ENCODE results near the gene CDKAL1.

DNA sequence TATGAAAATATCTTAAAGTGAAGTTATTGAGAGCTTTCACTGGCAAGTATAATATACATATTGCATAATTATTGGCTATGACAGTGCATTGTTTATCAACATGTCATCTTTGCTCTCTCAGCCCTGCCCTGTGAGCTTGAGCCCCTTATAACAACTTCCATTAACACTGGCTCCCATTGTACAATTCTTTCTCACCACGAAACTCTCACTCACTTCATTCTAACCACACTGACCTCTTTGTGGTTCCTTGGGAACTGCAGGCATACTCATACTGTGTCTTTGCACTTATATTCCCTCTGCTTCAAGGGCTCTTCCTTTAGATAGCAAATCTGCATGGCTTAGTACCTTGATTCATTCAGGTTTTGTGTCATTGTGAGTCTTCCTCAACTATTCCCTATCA, 411.8 kb downstream of the CDKAL1 start:
- TF ChIP-seq NR2F1 (conservative IDR thresholded peaks at IDR 0.05): peak; percentile 65; the same call in 1 of the 2 replicates
- TF ChIP-seq NR2C2 (IDR thresholded peaks at IDR 0.05; ENCODE audit: borderline replicate concordance, control insufficient read depth, insufficient read length, low read depth): no peak
- TF ChIP-seq FOS (IDR thresholded peaks at IDR 0.05; ENCODE audit: borderline replicate concordance, extremely low read depth, insufficient read length): no peak
- TF ChIP-seq SKIL (IDR thresholded peaks at IDR 0.05; ENCODE audit: low read depth, poor library complexity, severe bottlenecking): no peak
- no peak for TF ChIP-seq CHD1 (IDR thresholded peaks at IDR 0.05; ENCODE audit: low read depth, low read length)
- TF ChIP-seq NBN (IDR thresholded peaks at IDR 0.05): no peak
